ENCODE data around the gene SEMA7A. TPM values are rescaled to one million over a fixed set of nuclear protein-coding genes. Genes with fewer than 3 reads are reported as not detected.
A peak's percentile ranks its signal among the peaks of the same experiment; 100 is the strongest.
"Not testable (repeated sequence)": the region's sequence is repeated elsewhere in the genome, so short reads cannot be mapped to it uniquely, and the experiment has no call there.

SEMA7A gene
- total RNA-seq, 1 donor = 5.9 TPM

- peaks cover 4% of the 10 kb centered on the region for H3K27me3 ChIP-seq (ENCODE audit: insufficient read depth, low read length)
- H3K4me1 ChIP-seq (ENCODE audit: insufficient read depth, low read length) = peaks cover 18% of the 10 kb centered on the region
- no peaks in the 10 kb centered on the region for H3K9me3 ChIP-seq (ENCODE audit: low read depth, low read length)
- no peak overlapping the region for H3K4me3 ChIP-seq (ENCODE audit: low read length)
These were observed 59.0 kb downstream of the SEMA7A start for GRCh38 chr15:74374648-74375302.

GRCh38 chr15:74373731-74374647 lies 59.8 kb downstream of the SEMA7A start:
- Histone ChIP-seq H3K4me1 (ENCODE audit: insufficient read depth, low read length) (peaks cover 18% of the 10 kb centered on the region), H3K4me3 (ENCODE audit: low read length) (peak overlapping the region; percentile 55), H3K9me3 (ENCODE audit: low read depth, low read length) (no peaks in the 10 kb centered on the region), H3K27me3 (ENCODE audit: insufficient read depth, low read length) (peaks cover 4% of the 10 kb centered on the region)

GRCh38 chr15:74373056-74373650 lies 60.6 kb downstream of the SEMA7A start:
- peaks cover 4% of the 10 kb centered on the region for H3K27me3 ChIP-seq (ENCODE audit: insufficient read depth, low read length)
- H3K4me3 ChIP-seq (ENCODE audit: low read length) = no peak overlapping the region
- H3K9me3 ChIP-seq (ENCODE audit: low read depth, low read length) = no peaks in the 10 kb centered on the region

GRCh38 chr15:74370471-74370870 lies 63.3 kb downstream of the SEMA7A start:
- Histone ChIP-seq H3K9me3 (ENCODE audit: low read depth, low read length) (no peaks in the 10 kb centered on the region), H3K27me3 (ENCODE audit: insufficient read depth, low read length) (peaks cover 27% of the 10 kb centered on the region), H3K4me1 (ENCODE audit: insufficient read depth, low read length) (peaks cover 28% of the 10 kb centered on the region), H3K4me3 (ENCODE audit: low read length) (no peak overlapping the region)

More at GRCh38 chr15:74373056-74373650, 60.6 kb downstream of the SEMA7A start:
- H3K4me1 ChIP-seq (ENCODE audit: insufficient read depth, low read length) = peaks cover 18% of the 10 kb centered on the region

- Histone ChIP-seq H3K9me3 (ENCODE audit: low read depth, low read length) (no peaks in the 10 kb centered on the region), H3K4me1 (ENCODE audit: insufficient read depth, low read length) (peaks cover 24% of the 10 kb centered on the region), H3K27me3 (ENCODE audit: insufficient read depth, low read length) (peaks cover 32% of the 10 kb centered on the region), H3K4me3 (ENCODE audit: low read length) (no peak overlapping the region)
These were observed 64.0 kb downstream of the SEMA7A start for GRCh38 chr15:74369756-74370155.

GRCh38 chr15:74369084-74369745 lies 64.5 kb downstream of the SEMA7A start:
- Histone ChIP-seq H3K27me3 (ENCODE audit: insufficient read depth, low read length) (peaks cover 35% of the 10 kb centered on the region), H3K9me3 (ENCODE audit: low read depth, low read length) (no peaks in the 10 kb centered on the region), H3K4me1 (ENCODE audit: insufficient read depth, low read length) (peaks cover 20% of the 10 kb centered on the region), H3K4me3 (ENCODE audit: low read length) (no peak overlapping the region)

GRCh38 chr15:74368121-74368520 lies 65.6 kb downstream of the SEMA7A start:
- Histone ChIP-seq H3K27me3 (ENCODE audit: insufficient read depth, low read length) (peaks cover 38% of the 10 kb centered on the region), H3K9me3 (ENCODE audit: low read depth, low read length) (no peaks in the 10 kb centered on the region), H3K4me3 (ENCODE audit: low read length) (no peak overlapping the region), H3K4me1 (ENCODE audit: insufficient read depth, low read length) (peaks cover 13% of the 10 kb centered on the region)

GRCh38 chr15:74367296-74367854 lies 66.4 kb downstream of the SEMA7A start, which contains the start of gene CYP11A1:
Gene CYP11A1 (minus strand): TSS chr15:74367646. CDS start chr15:74367585, 61 bp downstream.
- H3K4me3 ChIP-seq (ENCODE audit: low read length) = no peak within 1 kb of the TSS
- H3K27me3 ChIP-seq (ENCODE audit: insufficient read depth, low read length) = peaks cover 38% of the 10 kb centered on the region
- H3K4me1 ChIP-seq (ENCODE audit: insufficient read depth, low read length) = peaks cover 13% of the 10 kb centered on the region

GRCh38 chr15:74365598-74366445 lies 67.9 kb downstream of the SEMA7A start:
- Histone ChIP-seq H3K4me3 (ENCODE audit: low read length) (peak overlapping the region; percentile 16), H3K9me3 (ENCODE audit: low read depth, low read length) (no peaks in the 10 kb centered on the region), H3K4me1 (ENCODE audit: insufficient read depth, low read length) (peaks cover 13% of the 10 kb centered on the region), H3K27me3 (ENCODE audit: insufficient read depth, low read length) (peaks cover 34% of the 10 kb centered on the region)

More at GRCh38 chr15:74367296-74367854, 66.4 kb downstream of the SEMA7A start, which contains the start of gene CYP11A1:
- no peaks in the 10 kb centered on the region for H3K9me3 ChIP-seq (ENCODE audit: low read depth, low read length)

- Histone ChIP-seq H3K4me3 (ENCODE audit: low read length) (no peak overlapping the region), H3K27me3 (ENCODE audit: insufficient read depth, low read length) (peaks cover 34% of the 10 kb centered on the region), H3K4me1 (ENCODE audit: insufficient read depth, low read length) (peaks cover 13% of the 10 kb centered on the region), H3K9me3 (ENCODE audit: low read depth, low read length) (no peaks in the 10 kb centered on the region)
These were observed 68.7 kb downstream of the SEMA7A start for GRCh38 chr15:74364936-74365597.

- Histone ChIP-seq H3K4me1 (ENCODE audit: insufficient read depth, low read length) (peaks cover 13% of the 10 kb centered on the region), H3K27me3 (ENCODE audit: insufficient read depth, low read length) (peaks cover 30% of the 10 kb centered on the region), H3K4me3 (ENCODE audit: low read length) (no peak overlapping the region), H3K9me3 (ENCODE audit: low read depth, low read length) (no peaks in the 10 kb centered on the region)
These were observed 71.3 kb downstream of the SEMA7A start for GRCh38 chr15:74362482-74362881.

GRCh38 chr15:74360855-74361254 lies 72.9 kb downstream of the SEMA7A start:
- H3K4me3 ChIP-seq (ENCODE audit: low read length) = not testable (repeated sequence)
- peaks cover 14% of the 10 kb centered on the region for H3K27me3 ChIP-seq (ENCODE audit: insufficient read depth, low read length)

GRCh38 chr15:74359376-74359775 lies 74.4 kb downstream of the SEMA7A start:
- not testable (repeated sequence) for H3K4me1 ChIP-seq (ENCODE audit: insufficient read depth, low read length); H3K27me3 ChIP-seq (ENCODE audit: insufficient read depth, low read length); H3K4me3 ChIP-seq (ENCODE audit: low read length); H3K9me3 ChIP-seq (ENCODE audit: low read depth, low read length)

More at GRCh38 chr15:74360855-74361254, 72.9 kb downstream of the SEMA7A start:
- H3K4me1 ChIP-seq (ENCODE audit: insufficient read depth, low read length); H3K9me3 ChIP-seq (ENCODE audit: low read depth, low read length): not testable (repeated sequence)
